Large intestine (tissue), 3 donors: ENCODE measurements around the gene ATP2B2. TPM values are rescaled to one million over a fixed set of nuclear protein-coding genes. Genes with fewer than 3 reads are reported as not detected.

Source experiments
- DNase-seq, 2 donors: peaks; one replicate each; pipeline versions ENCODE4 v3.0.0 to v3.0.0-alpha.2; 2013
- H3K27ac ChIP-seq: one replicate; pipeline ENCODE4 v1.5.1; 2013; ENCODE audit warnings: low read length
- H3K27me3 ChIP-seq: 2 replicates; pipeline ENCODE4 v1.6.1; 2013; ENCODE audit warnings: low read length; ENCODE audit not compliant: control insufficient read depth, insufficient read depth
- H3K36me3 ChIP-seq: 2 replicates; pipeline ENCODE4 v1.6.1; 2013; ENCODE audit warnings: low read length; ENCODE audit not compliant: control insufficient read depth, insufficient read depth
- H3K4me1 ChIP-seq: one replicate; pipeline ENCODE4 v1.6.1; 2013; ENCODE audit warnings: low read length; ENCODE audit not compliant: control insufficient read depth, insufficient read depth
- H3K4me3 ChIP-seq: one replicate; pipeline ENCODE4 v1.5.1; 2013; ENCODE audit warnings: low read length
- H3K9me3 ChIP-seq: one replicate; pipeline ENCODE4 v1.6.1; 2013; ENCODE audit warnings: mild to moderate bottlenecking, low read depth, low read length, moderate library complexity; ENCODE audit not compliant: control insufficient read depth
- WGBS: methylation state at CpG from one replicate; pipeline ENCODE4 v1.1.5; 2013; ENCODE audit warnings: low lambda C conversion rate; ENCODE audit not compliant: insufficient coverage; 5-methylcytosine and 5-hydroxymethylcytosine counted together
- polyA plus RNA-seq: library from polyadenylated mRNA; unstranded; fragments of 120-200 nt; gene quantifications from one replicate; pipeline ENCODE4 v1.2.1, GENCODE V29; 2013

ATP2B2 gene
- polyA plus RNA-seq, 1 donor = 1.5 TPM

- WGBS = no CpG with 5 or more reads among the region's 13 CpGs
- no peak overlapping the region for H3K4me3 ChIP-seq
- no peaks in the 10 kb centered on the region for H3K9me3 ChIP-seq
- no peak for DNase-seq
- H3K36me3 ChIP-seq = peaks cover 63% of the 10 kb centered on the region
- no peaks in the 10 kb centered on the region for H3K4me1 ChIP-seq
- H3K27me3 ChIP-seq = no peaks in the 10 kb centered on the region
- no peak overlapping the region for H3K27ac ChIP-seq
These were observed 225.8 kb downstream of the ATP2B2 start for GRCh38 chr3:10279384-10280176.

GRCh38 chr3:10278501-10278900 is 226.9 kb downstream of the ATP2B2 start:
- Histone ChIP-seq H3K36me3 (peaks cover 60% of the 10 kb centered on the region), H3K4me1 (no peaks in the 10 kb centered on the region), H3K9me3 (no peaks in the 10 kb centered on the region), H3K27me3 (no peaks in the 10 kb centered on the region), H3K27ac (no peak overlapping the region), H3K4me3 (no peak overlapping the region)
- DNase-seq = no peak
- WGBS = no CpG with 5 or more reads among the region's 1 CpG

- peaks cover 62% of the 10 kb centered on the region for H3K36me3 ChIP-seq
- no peak overlapping the region for H3K4me3 ChIP-seq
- H3K4me1 ChIP-seq = no peaks in the 10 kb centered on the region
- no peak for DNase-seq
- H3K9me3 ChIP-seq = no peaks in the 10 kb centered on the region
- no CpG with 5 or more reads among the region's 3 CpGs for WGBS
- H3K27me3 ChIP-seq = no peaks in the 10 kb centered on the region
- no peak overlapping the region for H3K27ac ChIP-seq
These were observed 228.2 kb downstream of the ATP2B2 start for GRCh38 chr3:10277115-10277625.

GRCh38 chr3:10274601-10275000 is 230.8 kb downstream of the ATP2B2 start:
- no peak for DNase-seq
- no peaks in the 10 kb centered on the region for H3K27me3 ChIP-seq
- no CpG with 5 or more reads among the region's 1 CpG for WGBS
- no peak overlapping the region for H3K27ac ChIP-seq
- peaks cover 65% of the 10 kb centered on the region for H3K36me3 ChIP-seq
- H3K9me3 ChIP-seq = no peaks in the 10 kb centered on the region
- H3K4me1 ChIP-seq = no peaks in the 10 kb centered on the region
- no peak overlapping the region for H3K4me3 ChIP-seq

Other genes with a start within 250 kb of the ATP2B2 start
- 19.9 TPM for gene GHRL, start 212.6 kb downstream of the ATP2B2 start, polyA plus RNA-seq
- 173 TPM for gene SEC13, start 184.5 kb downstream of the ATP2B2 start, polyA plus RNA-seq